GM19025 (cell line): ENCODE measurements around the gene MMEL1.

Experiments
- ATAC-seq: cut with Tn5 transposase; IDR thresholded peaks from one replicate; pipeline ENCODE4 v1.9.1; 2021; ENCODE audit warnings: mild to moderate bottlenecking, low read depth, moderate library complexity; ENCODE audit not compliant: unreplicated experiment

The MMEL1 gene

DNA sequence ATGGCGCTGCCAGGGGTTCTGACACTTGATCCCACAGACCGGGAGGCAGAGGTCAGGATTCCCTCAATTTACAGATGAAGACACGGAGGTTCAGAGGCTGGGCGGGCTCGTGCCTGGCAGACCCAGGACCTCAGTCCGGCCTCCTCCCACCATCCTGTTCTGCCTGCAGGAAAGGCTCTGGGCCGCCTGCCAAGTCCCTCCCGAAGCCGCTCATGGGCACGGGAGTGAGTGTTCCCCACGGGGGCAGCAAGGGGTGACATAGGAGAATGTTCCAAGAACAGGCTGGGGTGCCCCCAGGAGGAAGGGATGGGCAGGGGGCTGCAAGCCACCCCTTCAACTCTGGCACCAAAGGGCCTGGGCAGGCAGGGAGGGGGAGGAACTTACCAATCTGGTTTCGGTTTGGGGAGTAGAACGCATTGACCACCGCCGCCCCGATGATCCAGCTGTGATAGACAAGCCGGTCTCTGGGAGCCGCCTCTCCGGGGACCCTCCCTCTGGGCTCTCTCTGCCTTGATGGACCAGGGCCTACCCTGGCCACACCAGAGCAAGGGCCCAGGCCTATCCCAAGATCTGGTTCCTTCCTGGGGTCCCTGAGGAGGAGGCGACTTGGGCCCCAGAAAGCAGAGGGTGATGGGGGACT, 38.7 kb downstream of the MMEL1 start:
- no peak for ATAC-seq

GRCh38 chr1:2593251-2593878, 39.5 kb downstream of the MMEL1 start:
- no peak for ATAC-seq

DNA sequence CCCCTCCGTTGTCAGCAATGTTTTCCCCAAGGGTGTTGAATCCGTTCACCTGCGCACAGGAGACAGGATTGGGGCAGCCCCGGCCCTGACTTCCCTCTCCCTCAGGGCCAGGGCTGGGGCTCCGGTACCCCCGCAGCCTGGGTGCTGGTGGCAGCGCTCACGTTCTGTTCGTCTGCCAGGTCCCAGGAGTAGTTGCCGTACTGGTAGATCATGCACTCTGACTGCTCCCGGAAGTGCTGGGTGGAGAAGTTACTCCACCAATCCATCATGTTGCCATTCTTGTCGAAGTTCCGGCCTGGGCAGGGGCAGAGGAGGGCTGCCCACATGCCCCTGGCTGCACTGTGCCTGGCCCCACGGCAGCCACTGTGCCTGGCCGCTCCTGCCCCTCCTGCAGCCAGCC, 40.1 kb downstream of the MMEL1 start:
- ATAC-seq: no peak

DNA sequence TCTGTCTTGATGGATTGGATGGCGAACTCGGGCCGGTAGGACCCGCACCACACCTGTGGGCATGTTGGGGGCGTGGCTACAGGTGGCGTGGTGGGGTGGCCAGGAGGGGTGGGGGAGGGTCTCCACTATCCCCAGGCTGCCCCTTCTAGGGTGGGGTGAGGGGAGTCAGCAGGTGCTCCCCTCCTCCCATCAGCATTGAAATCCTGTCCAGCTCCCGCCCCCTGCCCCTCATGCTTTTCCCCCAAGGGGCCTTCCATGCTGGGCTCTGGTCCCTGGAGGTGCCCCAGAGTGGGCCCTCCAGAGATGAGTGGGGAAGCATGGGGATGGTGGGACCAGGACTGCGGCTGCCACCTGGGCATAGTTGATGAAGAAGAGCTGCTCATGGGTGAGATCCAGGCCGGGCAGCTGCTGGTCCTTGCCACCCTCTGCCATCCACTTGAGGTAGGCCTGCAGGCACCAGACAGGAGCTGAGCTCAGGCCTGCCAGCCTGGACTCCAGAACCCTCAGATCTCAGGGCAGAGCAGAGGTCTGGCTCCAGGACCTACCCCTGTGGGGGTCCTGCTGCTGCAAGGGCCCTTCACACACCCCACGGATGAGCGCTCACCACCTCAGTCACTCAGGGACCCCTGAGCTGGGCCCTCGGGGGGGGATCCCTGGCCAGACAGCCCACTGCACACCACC, 41.1 kb downstream of the MMEL1 start:
- ATAC-seq: no peak

GRCh38 chr1:2591233-2591580, 41.6 kb downstream of the MMEL1 start:
- ATAC-seq: no peak

DNA sequence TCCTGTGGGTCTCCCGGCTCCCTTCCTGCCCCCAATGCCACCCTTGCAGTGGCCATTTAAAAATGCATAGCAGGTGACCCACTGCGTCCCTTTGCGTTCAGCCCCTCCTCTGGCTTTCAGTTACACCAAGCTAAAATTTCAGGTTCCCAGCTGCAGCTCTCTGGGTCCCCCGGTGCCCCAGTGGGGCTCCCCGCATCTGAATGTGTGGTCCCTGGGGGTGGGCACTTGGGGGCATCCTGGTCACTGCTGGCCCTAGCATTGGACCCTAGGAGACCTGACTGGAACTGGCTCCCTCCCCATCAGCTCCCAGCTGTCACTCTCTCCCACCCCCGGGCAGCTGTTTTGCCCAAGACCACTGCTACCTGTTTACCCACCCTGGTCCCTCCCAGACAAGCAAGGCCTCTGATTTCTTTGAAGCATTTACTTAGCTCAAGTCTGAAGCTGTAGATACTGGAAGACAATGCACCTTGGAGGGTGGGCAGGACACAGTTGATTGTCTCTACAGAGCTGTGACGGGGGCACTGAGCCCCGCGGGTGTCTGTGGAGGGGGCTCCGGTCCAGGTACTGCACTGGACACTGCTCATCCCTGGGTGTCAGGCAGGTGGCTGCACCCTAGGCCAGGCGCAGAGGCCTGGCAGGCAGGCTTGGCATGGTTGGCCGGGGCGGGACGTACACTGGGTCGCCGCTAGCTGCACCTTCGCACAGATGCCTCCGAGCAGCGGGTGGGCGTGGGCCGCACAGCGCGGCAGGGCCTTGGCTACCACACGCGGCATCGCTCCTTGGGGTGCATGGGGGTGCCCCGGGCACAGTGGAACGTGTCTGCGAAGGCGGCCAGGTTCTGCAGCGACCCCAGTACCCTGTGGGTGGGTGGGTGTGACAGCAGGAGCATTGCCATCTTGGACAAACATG, 42.3 kb downstream of the MMEL1 start:
- no peak for ATAC-seq

DNA sequence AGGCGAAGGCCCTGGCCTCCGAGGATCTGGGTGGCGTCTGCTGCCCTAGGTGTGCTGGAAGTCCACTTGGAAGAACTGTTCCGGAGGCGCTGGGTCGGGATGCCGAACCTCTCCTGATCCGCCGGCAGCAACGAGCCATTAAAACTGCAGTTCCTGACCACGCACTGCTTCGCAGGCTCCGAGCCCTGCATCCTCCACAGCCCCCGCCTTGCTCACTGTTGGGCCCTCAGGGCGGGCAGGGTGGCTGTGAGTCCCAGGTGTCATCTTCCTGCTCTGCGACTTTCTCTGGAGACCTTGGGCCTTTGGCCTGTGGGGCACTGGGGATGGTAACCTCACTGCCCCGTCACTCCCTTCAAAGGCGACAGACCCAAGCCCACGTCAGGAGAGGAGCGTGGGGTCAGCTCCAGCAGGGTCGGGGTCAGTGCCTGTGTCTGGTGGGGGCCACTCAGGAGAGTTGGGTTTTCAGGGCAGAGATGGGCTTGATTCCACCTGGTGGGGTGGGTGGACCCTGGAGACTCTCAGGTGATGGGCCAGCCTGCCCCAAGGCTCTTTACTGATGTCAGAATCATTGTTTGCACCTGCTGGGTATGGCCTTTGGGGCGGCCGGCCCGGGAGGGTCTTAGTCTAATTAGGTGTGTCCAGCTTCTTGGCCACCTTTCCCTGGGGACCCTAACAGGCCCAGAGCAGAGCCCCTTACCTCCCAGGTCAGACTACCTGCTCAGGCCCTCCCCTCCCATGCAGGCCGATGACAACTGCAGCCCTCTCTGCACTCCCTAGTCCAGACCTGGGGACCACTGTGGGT, 43.2 kb downstream of the MMEL1 start:
- no peak for ATAC-seq

DNA sequence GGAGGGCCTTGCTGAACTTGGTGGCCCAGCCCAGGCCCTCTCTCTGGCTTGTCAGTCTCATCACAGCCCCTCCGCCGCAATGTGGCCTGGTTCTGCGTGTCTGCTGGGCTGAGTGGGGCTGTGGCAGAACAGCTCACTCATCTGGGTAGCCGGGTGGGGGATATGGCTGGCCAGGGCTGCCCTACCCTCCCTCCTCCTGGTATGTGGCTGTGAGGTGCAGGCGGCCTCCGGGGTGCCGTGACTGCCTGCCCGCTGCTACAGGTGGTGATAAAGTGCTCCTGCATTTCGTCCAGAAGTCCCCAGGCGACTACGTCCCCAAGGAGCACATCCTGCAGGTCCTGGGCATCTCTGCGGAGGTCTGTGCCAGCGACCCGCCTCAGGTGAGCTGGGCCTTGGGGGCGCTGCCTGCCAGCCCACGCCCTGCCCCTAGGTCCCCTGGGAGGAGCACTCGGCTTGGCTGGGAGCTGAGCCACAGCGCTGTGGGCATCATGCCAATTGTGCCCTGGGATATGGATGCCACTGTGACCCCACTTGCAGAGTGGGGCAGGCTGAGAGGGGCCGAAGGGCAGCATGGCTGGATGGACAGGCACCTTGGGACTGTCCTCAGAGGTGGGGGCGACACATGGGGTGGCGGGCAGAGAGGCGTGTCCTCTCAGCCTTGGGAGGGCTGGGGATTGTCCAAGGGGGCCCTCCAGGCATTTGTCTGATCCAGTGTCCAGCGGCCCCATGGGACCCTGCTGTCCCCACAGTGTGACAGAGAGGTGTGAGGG, 44.0 kb downstream of the MMEL1 start:
- no peak for ATAC-seq

DNA sequence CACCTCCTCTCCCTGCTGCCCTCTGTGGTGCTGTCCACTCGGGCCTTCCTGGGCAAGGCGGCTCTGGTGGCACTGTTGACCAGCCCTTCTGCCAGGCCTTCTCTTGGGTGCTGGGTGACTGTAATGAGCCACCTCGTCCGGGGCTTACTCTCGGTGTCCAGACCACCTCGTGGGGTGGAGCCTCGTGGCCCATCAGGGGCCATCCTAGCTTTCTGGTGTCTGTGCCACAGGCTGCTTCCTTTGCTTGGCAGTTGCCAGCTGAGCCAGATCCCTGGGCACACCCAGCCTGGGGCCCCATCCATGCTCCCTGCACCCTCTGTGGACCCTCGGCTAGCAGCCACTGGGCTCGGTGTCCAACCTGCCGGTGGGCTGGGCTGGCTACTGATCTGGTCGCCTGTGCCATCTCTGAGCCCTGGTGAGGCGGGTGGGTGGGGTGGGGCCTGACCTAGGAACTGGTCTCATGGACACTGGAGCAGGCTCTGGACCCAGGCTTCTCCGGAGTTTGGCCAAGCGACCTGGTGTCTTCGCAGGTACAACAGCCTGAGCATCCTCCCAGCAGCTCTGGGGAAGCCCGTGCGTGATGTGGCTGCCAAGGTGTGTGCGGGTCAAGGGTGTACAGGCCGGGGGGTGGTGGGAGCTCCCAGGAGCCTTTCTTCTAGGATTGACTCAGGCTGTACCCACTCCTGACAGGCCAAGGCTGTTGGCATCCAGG, 44.8 kb downstream of the MMEL1 start:
- ATAC-seq: no peak

DNA sequence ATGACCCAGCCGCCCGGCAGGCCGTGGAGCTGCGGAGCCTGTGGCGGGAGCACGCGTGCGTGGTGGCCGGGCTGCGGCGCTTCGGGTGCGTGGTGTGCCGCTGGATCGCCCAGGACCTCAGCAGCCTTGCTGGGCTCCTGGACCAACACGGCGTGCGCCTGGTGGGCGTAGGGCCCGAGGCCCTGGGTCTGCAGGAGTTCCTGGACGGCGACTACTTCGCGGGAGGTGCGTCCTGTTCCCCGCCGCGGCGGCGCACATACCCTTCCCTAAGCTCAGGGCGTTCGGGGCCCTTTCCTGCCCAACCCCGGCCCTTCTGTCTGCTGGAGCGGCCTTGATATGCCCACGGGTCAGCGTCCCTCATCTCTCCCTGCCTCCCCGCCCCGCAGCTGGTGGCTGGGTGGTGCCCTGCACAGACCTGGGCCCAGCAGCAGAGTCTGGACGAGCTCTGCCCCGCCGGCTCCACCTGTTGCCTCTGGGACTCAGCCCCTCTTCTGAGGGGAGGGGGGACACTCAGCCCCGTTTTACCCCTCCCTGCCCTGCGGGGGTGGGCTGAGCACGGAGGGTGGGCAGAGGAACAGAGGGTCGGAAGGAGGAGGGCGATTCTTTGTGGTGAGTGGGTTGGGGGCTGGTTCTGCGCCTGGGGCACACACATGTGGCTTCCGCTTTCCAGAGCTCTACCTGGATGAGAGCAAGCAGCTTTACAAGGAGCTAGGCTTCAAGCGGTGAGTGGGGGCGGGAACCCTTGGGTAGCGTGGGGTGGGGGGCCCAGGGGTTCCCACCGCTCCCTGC, 45.6 kb downstream of the MMEL1 start:
- peak; percentile 1 for ATAC-seq

DNA sequence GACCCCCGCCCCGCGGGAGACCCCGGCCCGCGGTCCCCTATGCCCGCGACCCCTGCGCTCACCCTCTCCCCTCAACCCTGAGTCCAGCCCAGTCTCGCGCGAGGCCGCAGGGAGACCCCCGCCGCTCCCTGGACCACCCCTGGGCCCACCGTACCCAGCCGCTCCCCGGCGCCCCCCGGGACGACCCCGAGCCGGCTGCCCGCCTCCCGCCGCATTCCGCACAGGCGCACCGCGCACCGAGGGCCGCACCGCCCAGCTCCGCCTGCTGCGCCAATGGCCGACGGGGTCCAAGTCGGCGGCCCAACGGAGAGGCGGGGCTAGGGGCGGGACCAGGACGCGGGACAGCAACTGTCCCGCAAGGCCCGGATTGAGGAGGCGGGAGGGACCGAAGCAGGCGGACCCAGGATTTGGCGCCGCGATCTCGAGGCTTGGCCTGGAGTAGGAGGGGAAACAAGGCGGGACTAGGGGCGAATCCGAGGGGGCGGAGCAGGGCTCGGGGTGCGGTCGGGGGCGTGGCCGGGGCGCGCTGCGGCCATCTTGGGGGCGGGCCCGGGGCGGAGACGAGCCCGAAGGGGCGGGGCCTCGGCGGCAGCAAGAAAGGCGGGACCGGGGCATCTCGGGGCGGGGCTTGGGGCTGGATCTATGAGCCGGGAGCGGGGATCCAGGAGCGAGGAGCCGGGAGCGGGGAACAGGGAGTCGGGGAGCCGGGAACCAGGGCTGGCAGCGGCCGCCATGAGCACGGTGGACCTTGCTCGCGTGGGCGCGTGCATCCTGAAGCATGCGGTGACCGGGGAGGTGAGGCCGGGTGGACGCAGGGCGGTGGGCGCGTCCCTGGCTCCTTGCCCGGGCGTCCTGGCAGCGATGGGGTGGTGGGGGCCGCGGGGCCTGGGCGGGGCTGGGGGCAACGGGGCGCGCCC, 46.4 kb downstream of the MMEL1 start, which contains the start of gene PRXL2B:
TSS of gene PRXL2B (plus strand) at position 624 of the 917 bp plus-strand sequence. CDS start at position 733, 109 bp downstream.
- peak; percentile 61 for ATAC-seq

DNA sequence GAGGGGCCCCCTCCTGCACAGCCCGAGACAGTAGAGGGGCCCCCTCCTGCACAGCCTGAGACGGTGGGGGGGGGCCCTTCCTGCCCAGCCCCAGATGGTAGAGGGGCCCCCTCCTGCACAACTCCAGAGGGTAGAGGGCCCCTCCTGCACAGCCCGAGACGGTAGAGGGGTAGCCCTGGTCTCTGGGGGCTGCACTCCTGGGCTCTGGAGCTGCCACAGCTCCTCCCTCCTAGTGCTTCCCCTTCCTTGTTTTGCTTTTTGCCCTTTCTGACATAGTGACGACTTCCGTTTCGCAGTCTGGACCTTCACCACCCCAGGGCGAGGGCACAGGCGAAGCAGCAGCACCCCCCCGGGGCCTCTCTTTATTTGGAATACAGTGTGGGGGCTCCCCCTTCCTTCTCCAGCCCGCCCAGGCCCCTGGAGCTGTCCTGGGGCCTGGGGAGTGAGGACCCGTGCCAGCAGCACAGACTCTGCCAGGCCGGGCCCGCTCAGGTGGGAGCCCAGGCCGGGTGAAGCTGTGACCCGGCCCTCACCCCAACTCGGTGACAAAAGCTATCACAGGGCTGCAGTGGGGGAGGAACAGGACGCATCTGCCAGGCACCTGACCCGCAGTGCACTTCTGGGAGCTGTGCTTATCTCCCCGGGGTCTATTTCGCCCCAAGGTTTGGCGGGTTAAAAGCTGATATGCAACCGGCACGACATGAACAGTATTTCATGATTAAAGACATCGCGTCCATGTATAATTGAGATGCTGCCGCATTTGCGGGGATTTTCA, 47.3 kb downstream of the MMEL1 start:
- ATAC-seq: peak; percentile 38

GRCh38 chr1:2584686-2585317, 48.0 kb downstream of the MMEL1 start:
- no peak for ATAC-seq

DNA sequence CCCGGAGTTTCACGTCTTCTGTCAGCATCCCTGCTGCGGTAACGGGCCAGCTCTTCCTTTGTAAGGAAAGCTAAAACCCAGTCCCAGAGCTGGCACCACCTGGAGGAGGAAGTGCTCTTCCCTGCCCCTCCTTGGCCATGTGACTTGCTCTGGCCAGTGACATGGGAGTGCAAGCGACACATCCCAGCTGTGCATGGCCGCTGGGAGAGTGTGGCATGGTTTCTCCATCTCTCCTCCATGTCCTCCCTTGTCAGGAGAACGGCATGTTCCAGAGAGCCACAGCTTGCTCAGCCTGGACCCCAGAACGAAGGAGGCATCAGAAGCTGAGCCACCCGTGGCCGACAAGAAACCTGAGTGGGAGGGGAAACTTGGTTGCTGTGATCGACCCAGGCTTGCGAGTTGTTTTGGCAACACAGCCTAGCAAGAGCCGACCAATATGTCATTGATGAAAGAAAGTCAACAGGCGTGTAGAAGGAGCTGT, 48.9 kb downstream of the MMEL1 start:
- ATAC-seq: no peak

DNA sequence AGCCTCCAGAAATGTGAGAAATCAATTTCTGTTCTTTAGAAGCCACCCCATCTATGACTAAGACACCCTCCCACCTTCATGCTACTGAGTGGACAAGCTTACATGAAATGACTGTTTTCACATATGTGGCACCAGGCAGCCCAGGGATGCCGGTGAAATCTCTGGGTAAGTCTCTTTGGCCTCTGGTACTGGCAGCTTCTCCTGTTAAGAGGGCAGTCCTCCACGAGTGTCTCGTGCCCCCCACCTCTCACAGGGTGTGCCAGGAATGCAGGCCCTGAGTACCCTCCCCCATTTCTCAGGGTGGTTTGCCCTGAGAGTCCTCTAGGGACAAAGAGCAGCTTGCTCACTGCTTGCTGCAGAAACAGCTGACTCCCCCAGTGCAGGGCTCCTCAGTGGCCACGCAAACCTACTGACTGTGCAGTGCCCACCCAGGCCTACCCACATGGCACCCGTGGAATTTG, 49.5 kb downstream of the MMEL1 start:
- no peak for ATAC-seq
